ENCODE measurements around the gene CCDC106. TPM values are rescaled to one million over a fixed set of nuclear protein-coding genes. Genes with fewer than 3 reads are reported as not detected.
A peak's percentile ranks its signal among the peaks of the same experiment; 100 is the strongest.

Gene CCDC106
- total and polyA plus RNA-seq, 4 donors: 7.2 to 19.0 (median 10.5) TPM

- Histone ChIP-seq H3K36me3 (ENCODE audit: control insufficient read depth in 1 of 2, insufficient read depth in 2 of 2, low read length in 1 of 2) (peaks cover 3 to 7% of the 10 kb centered on the region in 2 donors), H3K27me3 (ENCODE audit: control insufficient read depth in 1 of 2, insufficient read depth in 2 of 2, low read length in 1 of 2) (no peaks in the 10 kb centered on the region), H3K27ac (ENCODE audit: low read depth in 1 of 2, low read length in 2 of 2) (no peak overlapping the region), H3K4me1 (ENCODE audit: control insufficient read depth in 1 of 2, insufficient read depth in 2 of 2, low read length in 2 of 2) (no peaks in the 10 kb centered on the region), H3K4me3 (ENCODE audit: low read length in 2 of 2) (no peak overlapping the region), H3K9me3 (ENCODE audit: control insufficient read depth, low read length) (no peaks in the 10 kb centered on the region)
- intact Hi-C loops (cut with DNase I): no loop called here
- WGBS, 2 donors: 72 to 75% methylated on average over 9 of the region's 9 CpGs
- ATAC-seq (ENCODE audit: low FRiP score) (no peak), DNase-seq (no peak)
Observed at GRCh38 chr19:55673465-55673864, 25.5 kb downstream of the CCDC106 start.

- Histone ChIP-seq H3K9me3 (ENCODE audit: control insufficient read depth, low read length) (no peaks in the 10 kb centered on the region), H3K4me3 (ENCODE audit: low read length in 2 of 2) (no peak overlapping the region), H3K4me1 (ENCODE audit: control insufficient read depth in 1 of 2, insufficient read depth in 2 of 2, low read length in 2 of 2) (no peaks in the 10 kb centered on the region), H3K36me3 (ENCODE audit: control insufficient read depth in 1 of 2, insufficient read depth in 2 of 2, low read length in 1 of 2) (peaks cover 3 to 5% of the 10 kb centered on the region in 2 donors), H3K27ac (ENCODE audit: low read depth in 1 of 2, low read length in 2 of 2) (no peak overlapping the region), H3K27me3 (ENCODE audit: control insufficient read depth in 1 of 2, insufficient read depth in 2 of 2, low read length in 1 of 2) (no peaks in the 10 kb centered on the region)
- intact Hi-C loops (cut with DNase I): no loop called here
- WGBS, 2 donors: 67 to 75% methylated on average over 13 to 15 of the region's 15 CpGs
- ATAC-seq (ENCODE audit: low FRiP score) (no peak), DNase-seq (no peak)
Observed at GRCh38 chr19:55673889-55674288, 25.9 kb downstream of the CCDC106 start.

GRCh38 chr19:55674459-55674840 is 26.4 kb downstream of the CCDC106 start:
- peak overlapping the region in 1 of 2 donors; percentile 48 for H3K27ac ChIP-seq (ENCODE audit: low read depth in 1 of 2, low read length in 2 of 2)
- H3K27me3 ChIP-seq (ENCODE audit: control insufficient read depth in 1 of 2, insufficient read depth in 2 of 2, low read length in 1 of 2): no peaks in the 10 kb centered on the region
- 19 to 25% methylated on average over 11 to 17 of the region's 17 CpGs for WGBS, 2 donors
- ATAC-seq (ENCODE audit: low FRiP score) (no peak), DNase-seq (no peak)
- H3K36me3 ChIP-seq (ENCODE audit: control insufficient read depth in 1 of 2, insufficient read depth in 2 of 2, low read length in 1 of 2): peaks cover 3 to 4% of the 10 kb centered on the region in 2 donors
- H3K4me3 ChIP-seq (ENCODE audit: low read length in 2 of 2): peak overlapping the region in 1 of 2 donors; percentile 19
- no peaks in the 10 kb centered on the region for H3K9me3 ChIP-seq (ENCODE audit: control insufficient read depth, low read length)
- intact Hi-C loops (cut with DNase I): no loop called here
- no peaks in the 10 kb centered on the region for H3K4me1 ChIP-seq (ENCODE audit: control insufficient read depth in 1 of 2, insufficient read depth in 2 of 2, low read length in 2 of 2)

GRCh38 chr19:55674841-55675660 is 27.0 kb downstream of the CCDC106 start, which contains the start of gene EPN1:
EPN1 (plus strand) TSS chr19:55675226; CDS start chr19:55678628, 3,402 bp downstream.
- peak; percentile 98 to 99 for DNase-seq
- no peaks in the 10 kb centered on the region for H3K9me3 ChIP-seq (ENCODE audit: control insufficient read depth, low read length)
- 0 to 1% methylated on average over 64 to 101 of the region's 101 CpGs for WGBS, 2 donors
- H3K27ac ChIP-seq (ENCODE audit: low read depth in 1 of 2, low read length in 2 of 2): peak within 1 kb of the TSS in 1 of 2 donors; percentile 79
- H3K36me3 ChIP-seq (ENCODE audit: control insufficient read depth in 1 of 2, insufficient read depth in 2 of 2, low read length in 1 of 2): peaks cover 0 to 2% of the 10 kb centered on the region in 2 donors
- intact Hi-C loops (cut with DNase I): loop anchor here in 1 of 2 donors (1.0 kb wide), 1 partner anchor 21 kb away; no protein-coding TSS in a partner anchor
- H3K4me1 ChIP-seq (ENCODE audit: control insufficient read depth in 1 of 2, insufficient read depth in 2 of 2, low read length in 2 of 2): no peaks in the 10 kb centered on the region
- H3K27me3 ChIP-seq (ENCODE audit: control insufficient read depth in 1 of 2, insufficient read depth in 2 of 2, low read length in 1 of 2): no peaks in the 10 kb centered on the region
- ATAC-seq (ENCODE audit: low FRiP score): peak; percentile 95
- peak within 1 kb of the TSS; percentile 82 to 94 for H3K4me3 ChIP-seq (ENCODE audit: low read length in 2 of 2)

- Histone ChIP-seq H3K36me3 (ENCODE audit: control insufficient read depth in 1 of 2, insufficient read depth in 2 of 2, low read length in 1 of 2) (no peaks in the 10 kb centered on the region), H3K9me3 (ENCODE audit: control insufficient read depth, low read length) (no peaks in the 10 kb centered on the region), H3K4me3 (ENCODE audit: low read length in 2 of 2) (peak overlapping the region; percentile 82 to 94), H3K27me3 (ENCODE audit: control insufficient read depth in 1 of 2, insufficient read depth in 2 of 2, low read length in 1 of 2) (no peaks in the 10 kb centered on the region), H3K27ac (ENCODE audit: low read depth in 1 of 2, low read length in 2 of 2) (peak overlapping the region in 1 of 2 donors; percentile 79), H3K4me1 (ENCODE audit: control insufficient read depth in 1 of 2, insufficient read depth in 2 of 2, low read length in 2 of 2) (no peaks in the 10 kb centered on the region)
- intact Hi-C loops (cut with DNase I): loop anchor here in 1 of 2 donors (1.0 kb wide), 1 partner anchor 22 kb away; no protein-coding TSS in a partner anchor
- no peak for ATAC-seq (ENCODE audit: low FRiP score)
- 14 to 16% methylated on average over 16 of the region's 16 CpGs for WGBS, 2 donors
- DNase-seq: no peak
Observed at GRCh38 chr19:55675661-55676354, 27.8 kb downstream of the CCDC106 start.

GRCh38 chr19:55676383-55676782 is 28.4 kb downstream of the CCDC106 start:
- no peak overlapping the region for H3K4me3 ChIP-seq (ENCODE audit: low read length in 2 of 2)
- DNase-seq (no peak), ATAC-seq (ENCODE audit: low FRiP score) (no peak)
- no peaks in the 10 kb centered on the region for H3K9me3 ChIP-seq (ENCODE audit: control insufficient read depth, low read length)
- 29 to 33% methylated on average over 5 of the region's 5 CpGs for WGBS, 2 donors
- H3K4me1 ChIP-seq (ENCODE audit: control insufficient read depth in 1 of 2, insufficient read depth in 2 of 2, low read length in 2 of 2): no peaks in the 10 kb centered on the region
- H3K36me3 ChIP-seq (ENCODE audit: control insufficient read depth in 1 of 2, insufficient read depth in 2 of 2, low read length in 1 of 2): no peaks in the 10 kb centered on the region
- intact Hi-C loops (cut with DNase I): no loop called here
- H3K27ac ChIP-seq (ENCODE audit: low read depth in 1 of 2, low read length in 2 of 2): no peak overlapping the region
- H3K27me3 ChIP-seq (ENCODE audit: control insufficient read depth in 1 of 2, insufficient read depth in 2 of 2, low read length in 1 of 2): no peaks in the 10 kb centered on the region

- no peaks in the 10 kb centered on the region for H3K4me1 ChIP-seq (ENCODE audit: control insufficient read depth in 1 of 2, insufficient read depth in 2 of 2, low read length in 2 of 2)
- intact Hi-C loops (cut with DNase I): no loop called here
- WGBS, 2 donors: 77 to 78% methylated on average over 7 of the region's 7 CpGs
Observed at GRCh38 chr19:55676889-55677505, 29.0 kb downstream of the CCDC106 start.

GRCh38 chr19:55677572-55678028 is 29.6 kb downstream of the CCDC106 start:
- Histone ChIP-seq H3K4me3 (ENCODE audit: low read length in 2 of 2) (no peak overlapping the region), H3K4me1 (ENCODE audit: control insufficient read depth in 1 of 2, insufficient read depth in 2 of 2, low read length in 2 of 2) (no peaks in the 10 kb centered on the region), H3K36me3 (ENCODE audit: control insufficient read depth in 1 of 2, insufficient read depth in 2 of 2, low read length in 1 of 2) (no peaks in the 10 kb centered on the region), H3K9me3 (ENCODE audit: control insufficient read depth, low read length) (no peaks in the 10 kb centered on the region), H3K27me3 (ENCODE audit: control insufficient read depth in 1 of 2, insufficient read depth in 2 of 2, low read length in 1 of 2) (no peaks in the 10 kb centered on the region), H3K27ac (ENCODE audit: low read depth in 1 of 2, low read length in 2 of 2) (no peak overlapping the region)
- 63 to 66% methylated on average over 6 of the region's 6 CpGs for WGBS, 2 donors
- intact Hi-C loops (cut with DNase I): no loop called here
- ATAC-seq (ENCODE audit: low FRiP score) (no peak), DNase-seq (peak in 1 of 2 donors; percentile 40)

More at GRCh38 chr19:55676889-55677505, 29.0 kb downstream of the CCDC106 start:
- H3K27ac ChIP-seq (ENCODE audit: low read depth in 1 of 2, low read length in 2 of 2): no peak overlapping the region
- no peaks in the 10 kb centered on the region for H3K36me3 ChIP-seq (ENCODE audit: control insufficient read depth in 1 of 2, insufficient read depth in 2 of 2, low read length in 1 of 2)
- H3K27me3 ChIP-seq (ENCODE audit: control insufficient read depth in 1 of 2, insufficient read depth in 2 of 2, low read length in 1 of 2): no peaks in the 10 kb centered on the region
- no peak overlapping the region for H3K4me3 ChIP-seq (ENCODE audit: low read length in 2 of 2)
- no peaks in the 10 kb centered on the region for H3K9me3 ChIP-seq (ENCODE audit: control insufficient read depth, low read length)
- ATAC-seq (ENCODE audit: low FRiP score) (no peak), DNase-seq (peak in 1 of 2 donors; percentile 28)

Data from aorta (tissue), 5 donors.